Keratinocyte (primary cell): ENCODE results near the gene OXCT1. TPM values are rescaled to one million over a fixed set of nuclear protein-coding genes. Genes with fewer than 3 reads are reported as not detected.

Experiments used
- DNase-seq: peaks from one replicate; pipeline ENCODE4 v3.0.0-alpha.2; 2011; ENCODE audit warnings: low read depth, missing footprints, low spot score
- FAIRE-seq: peaks from 2 replicates; lab custom pipeline; 2011; peaks lifted over from hg19 to GRCh38; lab: Jason Lieb, UNC
- H2AFZ ChIP-seq: 2 replicates; pipeline ENCODE4 v1.6.0; 2012; ENCODE audit warnings: low read length, control low read depth, inconsistent platforms; ENCODE audit not compliant: control insufficient read depth
- H3K27ac ChIP-seq: 2 replicates; pipeline ENCODE4 v1.5.1; 2011; ENCODE audit warnings: low read length; ENCODE audit not compliant: control insufficient read depth, insufficient read depth
- H3K27me3 ChIP-seq: 3 replicates; pipeline ENCODE4 v1.6.0; 2011; ENCODE audit warnings: low read length; ENCODE audit not compliant: control insufficient read depth, insufficient read depth; ENCODE audit errors: extremely low read depth
- H3K36me3 ChIP-seq, 2 experiments: 2 replicates in 1 of 2; 3 replicates in 1 of 2; pipeline ENCODE4 v1.5.1; 2011; ENCODE audit warnings: low read length in 2 of 2, mild to moderate bottlenecking in 1 of 2; ENCODE audit not compliant: control insufficient read depth in 2 of 2, insufficient read depth in 2 of 2; ENCODE audit errors: extremely low read depth in 1 of 2
- H3K4me1 ChIP-seq: 3 replicates; pipeline ENCODE4 v1.5.1; 2011; ENCODE audit warnings: low read length; ENCODE audit not compliant: control insufficient read depth, insufficient read depth; ENCODE audit errors: extremely low read depth
- H3K4me2 ChIP-seq: 3 replicates; pipeline ENCODE4 v1.6.0; 2011; ENCODE audit warnings: low read depth, low read length; ENCODE audit not compliant: control insufficient read depth, insufficient read depth; ENCODE audit errors: extremely low read depth
- H3K4me3 ChIP-seq, 3 experiments: fragments of 200-600 bp in 1 of 3; sonication (generic) in 1 of 3; 2 replicates in 2 of 3; 3 replicates in 1 of 3; pipeline ENCODE4 v1.5.1; 2011 to 2016; ENCODE audit warnings: low read length in 3 of 3, mild to moderate bottlenecking in 3 of 3, control low read depth in 2 of 3, inconsistent platforms in 1 of 3, low read depth in 1 of 3, mixed read lengths in 1 of 3, mixed run types in 1 of 3, moderate library complexity in 1 of 3; ENCODE audit not compliant: control insufficient read depth in 2 of 3, insufficient read depth in 2 of 3; ENCODE audit errors: extremely low read depth in 1 of 3
- H3K79me2 ChIP-seq: 2 replicates; pipeline ENCODE4 v1.6.0; 2012; ENCODE audit warnings: low read length; ENCODE audit not compliant: control insufficient read depth, insufficient read depth
- H3K9ac ChIP-seq: 3 replicates; pipeline ENCODE4 v1.6.0; 2011; ENCODE audit warnings: low read length; ENCODE audit not compliant: control insufficient read depth, insufficient read depth; ENCODE audit errors: extremely low read depth
- H3K9me1 ChIP-seq: 3 replicates; pipeline ENCODE4 v1.6.0; 2011; ENCODE audit warnings: low read length; ENCODE audit not compliant: control insufficient read depth, insufficient read depth; ENCODE audit errors: extremely low read depth
- H3K9me3 ChIP-seq: 2 replicates; pipeline ENCODE4 v1.5.1; 2012; ENCODE audit warnings: low read depth, low read length; ENCODE audit not compliant: control insufficient read depth
- H4K20me1 ChIP-seq: 3 replicates; pipeline ENCODE4 v1.6.0; 2011; ENCODE audit warnings: low read length; ENCODE audit not compliant: control insufficient read depth, insufficient read depth; ENCODE audit errors: extremely low read depth
- CTCF ChIP-seq, 3 experiments: IDR thresholded peaks in 1 of 3; conservative IDR thresholded peaks in 1 of 3; optimal IDR thresholded peaks in 1 of 3; 2 replicates in 2 of 3; 3 replicates in 1 of 3; pipeline versions ENCODE3 to v1.5.1; 2011; ENCODE audit warnings: low read length in 3 of 3, mild to moderate bottlenecking in 3 of 3, moderate library complexity in 2 of 3, control low read depth in 1 of 3, inconsistent platforms in 1 of 3; ENCODE audit not compliant: insufficient read depth in 2 of 3; ENCODE audit errors: extremely low read depth in 1 of 3
- EZH2 ChIP-seq: IDR thresholded peaks from one replicate; pipeline ENCODE4 v1.6.1; 2012; ENCODE audit warnings: inconsistent platforms, mild to moderate bottlenecking, low read length, moderate library complexity
- dilution Hi-C: fragments of 300-500 bp; cut with MboI; formaldehyde crosslinking; loops from one replicate; pipeline ENCODE4 v1.7.0; 2020; ENCODE audit warnings: low sequenced_read_pairs; ENCODE audit not compliant: extremely low pct_ligation_motif_present
- polyA plus RNA-seq, 5 experiments: library from polyadenylated mRNA; depleted of rRNA in 3 of 5; stranded (reverse) in 3 of 5; stranded (forward) in 1 of 5; unstranded in 1 of 5; fragments of >200 nt; gene quantifications; 1 replicate in 1 of 5; 2 replicates in 3 of 5; 3 replicates in 1 of 5; pipeline versions ENCODE4 v1.2.1 to v1.2.3, GENCODE V29; 2011 to 2012; ENCODE audit warnings: missing spikeins in 2 of 5, low read depth in 1 of 5, low replicate concordance in 1 of 5

Gene OXCT1
- polyA plus RNA-seq, 1 donor (not counting 4 experiments of a cell fraction or from before 2014, with no cell fraction given) = 34.0 TPM

GRCh38 chr5:41869151-41869723 is 988 bp downstream of the OXCT1 start:
- no peaks in the 10 kb centered on the region for H4K20me1 ChIP-seq
- H3K9me3 ChIP-seq = no peaks in the 10 kb centered on the region
- peak overlapping the region; percentile 83 for H3K27ac ChIP-seq
- H3K36me3 ChIP-seq = no peaks in the 10 kb centered on the region
- H3K27me3 ChIP-seq = no peaks in the 10 kb centered on the region
- H3K79me2 ChIP-seq = peaks cover 34% of the 10 kb centered on the region
- H3K4me2 ChIP-seq = peak overlapping the region; percentile 91
- TF ChIP-seq CTCF (optimal IDR thresholded peaks at IDR 0.05 in 1 of 3, IDR thresholded peaks at IDR 0.05 in 1 of 3, conservative IDR thresholded peaks at IDR 0.05 in 1 of 3; ENCODE audit: extremely low read depth in 1 of 3, insufficient read depth in 2 of 3, low read length in 3 of 3) (no peak), EZH2 (no peak)
- H2AFZ ChIP-seq = peak overlapping the region; percentile 99
- H3K4me3 ChIP-seq = peak overlapping the region; percentile 82 to 92 (median 85)
- no peak for DNase-seq
- H3K4me1 ChIP-seq = peaks cover 22% of the 10 kb centered on the region
- peak overlapping the region; percentile 91 for H3K9ac ChIP-seq
- FAIRE-seq = no peak
- H3K9me1 ChIP-seq = no peaks in the 10 kb centered on the region
- dilution Hi-C loops = no loop called here

- Histone ChIP-seq H3K36me3 (peaks cover 2 to 10% of the 10 kb centered on the region in 2 experiments), H3K9ac (no peak overlapping the region)
- no peak for DNase-seq
These were observed 6.2 kb downstream of the OXCT1 start for GRCh38 chr5:41863871-41864486.

More at GRCh38 chr5:41863871-41864486, 6.2 kb downstream of the OXCT1 start:
- Histone ChIP-seq H3K79me2 (peaks cover 42% of the 10 kb centered on the region), H4K20me1 (no peaks in the 10 kb centered on the region), H3K9me1 (no peaks in the 10 kb centered on the region), H3K9me3 (no peaks in the 10 kb centered on the region), H3K27ac (peak overlapping the region; percentile 4), H3K4me1 (peaks cover 23% of the 10 kb centered on the region), H2AFZ (no peak overlapping the region), H3K4me3 (no peak overlapping the region), H3K4me2 (peak overlapping the region; percentile 22), H3K27me3 (no peaks in the 10 kb centered on the region)
- no peak for TF ChIP-seq CTCF (optimal IDR thresholded peaks at IDR 0.05 in 1 of 3, IDR thresholded peaks at IDR 0.05 in 1 of 3, conservative IDR thresholded peaks at IDR 0.05 in 1 of 3; ENCODE audit: extremely low read depth in 1 of 3, insufficient read depth in 2 of 3, low read length in 3 of 3)
- TF ChIP-seq EZH2 = no peak
- dilution Hi-C loops = no loop called here
- peak; percentile 61 for FAIRE-seq
